H9 (cell line): ENCODE data around the gene ERMAP. TPM values are rescaled to one million over a fixed set of nuclear protein-coding genes. Genes with fewer than 3 reads are reported as not detected.

ENCODE experiments used
- DNase-seq: peaks from one replicate; pipeline ENCODE4 v3.0.0-alpha.2; 2017
- H2AFZ ChIP-seq: one replicate; pipeline ENCODE4 v1.6.1; 2013; ENCODE audit warnings: mild to moderate bottlenecking, low read length, control low read depth, moderate library complexity
- H2AK5ac ChIP-seq: 2 replicates; pipeline ENCODE4 v1.6.1; 2013; ENCODE audit warnings: low read length, control low read depth, mixed read lengths; ENCODE audit not compliant: insufficient read length
- H2BK120ac ChIP-seq: one replicate; pipeline ENCODE4 v1.6.1; 2013; ENCODE audit warnings: low read depth, mild to moderate bottlenecking, low read length, control low read depth, inconsistent platforms; ENCODE audit not compliant: poor library complexity, severe bottlenecking
- H2BK12ac ChIP-seq: 2 replicates; pipeline ENCODE4 v1.6.1; 2013; ENCODE audit warnings: low read length, control low read depth, mixed read lengths, low read depth; ENCODE audit not compliant: insufficient read length
- H2BK15ac ChIP-seq: 2 replicates; pipeline ENCODE4 v1.6.1; 2013; ENCODE audit warnings: low read depth, low read length, control low read depth
- H2BK20ac ChIP-seq: one replicate; pipeline ENCODE4 v1.6.1; 2013; ENCODE audit warnings: low read depth, mild to moderate bottlenecking, low read length, control low read depth, inconsistent platforms; ENCODE audit not compliant: poor library complexity, severe bottlenecking
- H2BK5ac ChIP-seq: 2 replicates; pipeline ENCODE4 v1.6.1; 2013; ENCODE audit warnings: low read length, control low read depth, mixed read lengths; ENCODE audit not compliant: insufficient read length
- H3K14ac ChIP-seq: 2 replicates; pipeline ENCODE4 v1.6.1; 2013; ENCODE audit warnings: low read length, control low read depth; ENCODE audit not compliant: insufficient read depth
- H3K18ac ChIP-seq: 2 replicates; pipeline ENCODE4 v1.6.1; 2013; ENCODE audit warnings: low read depth, mild to moderate bottlenecking, mixed read lengths, low read length, control low read depth; ENCODE audit not compliant: insufficient read length
- H3K23ac ChIP-seq: 2 replicates; pipeline ENCODE4 v1.6.1; 2013; ENCODE audit warnings: low read length, control low read depth, mixed read lengths, low read depth; ENCODE audit not compliant: insufficient read length
- H3K23me2 ChIP-seq: 2 replicates; pipeline ENCODE4 v1.6.1; 2013; ENCODE audit warnings: low read depth, mild to moderate bottlenecking, mixed read lengths, low read length, control low read depth; ENCODE audit not compliant: insufficient read length, poor library complexity, severe bottlenecking
- H3K27ac ChIP-seq: 2 replicates; pipeline ENCODE4 v1.5.1; 2013; ENCODE audit warnings: low read length, control low read depth, mixed read lengths, low read depth; ENCODE audit not compliant: insufficient read length
- H3K27me3 ChIP-seq: 2 replicates; pipeline ENCODE4 v1.6.1; 2013; ENCODE audit warnings: low read length, control low read depth, inconsistent platforms; ENCODE audit not compliant: insufficient read depth
- H3K4ac ChIP-seq: 2 replicates; pipeline ENCODE4 v1.6.1; 2013; ENCODE audit warnings: low read depth, mild to moderate bottlenecking, control low read depth, inconsistent platforms, low read length, moderate library complexity
- H3K4me1 ChIP-seq: 2 replicates; pipeline ENCODE4 v1.6.1; 2013; ENCODE audit warnings: low read length, control low read depth, inconsistent platforms; ENCODE audit not compliant: insufficient read depth
- H3K4me2 ChIP-seq: 2 replicates; pipeline ENCODE4 v1.6.1; 2013; ENCODE audit warnings: low read length, control low read depth, mixed read lengths; ENCODE audit not compliant: insufficient read length, insufficient read depth
- H3K56ac ChIP-seq: 2 replicates; pipeline ENCODE4 v1.6.1; 2013; ENCODE audit warnings: low read depth, mild to moderate bottlenecking, mixed read lengths, low read length, control low read depth; ENCODE audit not compliant: insufficient read length
- H3K79me1 ChIP-seq: 2 replicates; pipeline ENCODE4 v1.6.1; 2013; ENCODE audit warnings: low read depth, mild to moderate bottlenecking, moderate library complexity, low read length, control low read depth, inconsistent platforms; ENCODE audit not compliant: insufficient read depth, poor library complexity, severe bottlenecking
- H3K79me2 ChIP-seq: 2 replicates; pipeline ENCODE4 v1.6.1; 2013; ENCODE audit warnings: low read length, control low read depth, inconsistent platforms; ENCODE audit not compliant: insufficient read depth
- H3K9ac ChIP-seq: 2 replicates; pipeline ENCODE4 v1.6.1; 2013; ENCODE audit warnings: low read length, control low read depth, mixed read lengths; ENCODE audit not compliant: insufficient read length; ENCODE audit errors: extremely low read depth
- H3K9me3 ChIP-seq: one replicate; pipeline ENCODE4 v1.6.1; 2013; ENCODE audit warnings: low read depth, low read length, inconsistent platforms; ENCODE audit not compliant: control insufficient read depth
- H3T11ph ChIP-seq: one replicate; pipeline ENCODE4 v1.6.1; 2013; ENCODE audit warnings: mild to moderate bottlenecking, low read length, control low read depth, inconsistent platforms
- H4K20me1 ChIP-seq: one replicate; pipeline ENCODE4 v1.6.1; 2013; ENCODE audit not compliant: control insufficient read depth, insufficient read length, insufficient read depth
- H4K5ac ChIP-seq: 2 replicates; pipeline ENCODE4 v1.6.1; 2013; ENCODE audit warnings: low read depth, mild to moderate bottlenecking, mixed read lengths, low read length, control low read depth; ENCODE audit not compliant: insufficient read length
- H4K8ac ChIP-seq: replicated peaks from 2 replicates; pipeline ENCODE4 v1.6.1; 2013; ENCODE audit warnings: low read length, control low read depth, mixed read lengths, low read depth; ENCODE audit not compliant: insufficient read length
- H4K91ac ChIP-seq: 2 replicates; pipeline ENCODE4 v1.6.1; 2013; ENCODE audit warnings: low read depth, mild to moderate bottlenecking, moderate library complexity, mixed read lengths, low read length, control low read depth; ENCODE audit not compliant: insufficient read length
- H3K27ac Mint-ChIP-seq, 3 experiments: 2 replicates in 2 of 3; 3 replicates in 1 of 3; pipeline ENCODE4 v1.8.0; 2020 to 2021; ENCODE audit warnings: mixed read lengths in 3 of 3, mild to moderate bottlenecking in 1 of 3, moderate library complexity in 1 of 3
- H3K27me3 Mint-ChIP-seq: 2 replicates; pipeline ENCODE4 v1.8.0; 2021; ENCODE audit warnings: low read depth, mild to moderate bottlenecking, moderate library complexity, mixed read lengths
- H3K36me3 Mint-ChIP-seq, 3 experiments: 2 replicates in 2 of 3; 3 replicates in 1 of 3; pipeline ENCODE4 v1.8.0; 2020 to 2021; ENCODE audit warnings: low read depth in 3 of 3, mixed read lengths in 3 of 3; ENCODE audit not compliant: insufficient read depth in 1 of 3
- H3K4me1 Mint-ChIP-seq, 2 experiments: 2 replicates each; pipeline ENCODE4 v1.8.0; 2020; ENCODE audit warnings: mixed read lengths in 2 of 2
- H3K4me3 Mint-ChIP-seq, 2 experiments: 2 replicates in 1 of 2; 3 replicates in 1 of 2; pipeline ENCODE4 v1.8.0; 2020 to 2021; ENCODE audit warnings: mild to moderate bottlenecking in 2 of 2, mixed read lengths in 2 of 2, moderate library complexity in 1 of 2
- H3K9me3 Mint-ChIP-seq, 2 experiments: 2 replicates in 1 of 2; 3 replicates in 1 of 2; pipeline ENCODE4 v1.8.0; 2020; ENCODE audit warnings: mild to moderate bottlenecking in 2 of 2, mixed read lengths in 2 of 2, moderate library complexity in 1 of 2
- CTCF ChIP-seq: fragments of 200-600 bp; sonication (generic); conservative IDR thresholded peaks from 3 replicates; pipeline ENCODE4 v1.8.0; 2021; ENCODE audit warnings: antibody characterized with exemption, mild to moderate bottlenecking
- WGBS: extraction: QIAGEN DNeasy Blood & Tissue Kit; methylation state at CpG from one replicate; pipeline ENCODE4 v1.1.7; 2013; ENCODE audit warnings: missing lambda C conversion rate, low lambda C conversion rate, mixed read lengths; ENCODE audit not compliant: insufficient read length; ENCODE audit errors: extremely low coverage; 5-methylcytosine and 5-hydroxymethylcytosine counted together
- total RNA-seq: library from RNA; stranded (reverse); gene quantifications from 2 replicates; pipeline ENCODE4 v1.2.1, GENCODE V29; 2021

The ERMAP gene
- total RNA-seq, 1 experiment from 2014 or later, result 4.5 TPM

- Mint-ChIP-seq H3K9me3 (no peaks in the 10 kb centered on the region), H3K4me1 (no peaks in the 10 kb centered on the region), H3K27me3 (no peaks in the 10 kb centered on the region), H3K4me3 (no peak overlapping the region), H3K27ac (no peak overlapping the region), H3K36me3 (peaks cover 6 to 20% (median 11%) of the 10 kb centered on the region in 3 experiments; a peak in 6 of 7 replicates)
- H3K9me3 ChIP-seq, result no peaks in the 10 kb centered on the region
- no peak overlapping the region for H4K91ac ChIP-seq
- H4K8ac ChIP-seq, result no peak overlapping the region
- H3K56ac ChIP-seq, result no peak overlapping the region
- no peaks in the 10 kb centered on the region for H3K79me1 ChIP-seq
- no peak overlapping the region for H3T11ph ChIP-seq
- no peak overlapping the region for H3K23ac ChIP-seq
- H2AK5ac ChIP-seq, result no peak overlapping the region
- no peak overlapping the region for H3K4ac ChIP-seq
- H2BK20ac ChIP-seq, result no peak overlapping the region
- H3K27me3 ChIP-seq, result no peaks in the 10 kb centered on the region
- H3K4me2 ChIP-seq, result no peak overlapping the region
- H2BK5ac ChIP-seq, result no peak overlapping the region
- no peaks in the 10 kb centered on the region for H3K79me2 ChIP-seq
- no peak for TF ChIP-seq CTCF
- WGBS, result no CpG with 5 or more reads among the region's 7 CpGs
- no peak overlapping the region for H2BK15ac ChIP-seq
- H3K23me2 ChIP-seq, result no peaks in the 10 kb centered on the region
- no peak overlapping the region for H3K27ac ChIP-seq
- H3K4me1 ChIP-seq, result no peaks in the 10 kb centered on the region
- no peak overlapping the region for H2AFZ ChIP-seq
- H3K14ac ChIP-seq, result no peak overlapping the region
- DNase-seq, result no peak
- no peak overlapping the region for H3K18ac ChIP-seq
- H2BK120ac ChIP-seq, result no peak overlapping the region
- no peaks in the 10 kb centered on the region for H4K20me1 ChIP-seq
- no peak overlapping the region for H3K9ac ChIP-seq
- H4K5ac ChIP-seq, result no peak overlapping the region
- H2BK12ac ChIP-seq, result no peak overlapping the region
Observed at GRCh38 chr1:42838482-42839190, 21.7 kb downstream of the ERMAP start.
